ENCODE data around the gene UBE2D1. TPM values are rescaled to one million over a fixed set of nuclear protein-coding genes. Genes with fewer than 3 reads are reported as not detected.

The UBE2D1 gene
- total and polyA plus RNA-seq, 2 experiments from 2014 or later = 22.1 to 26.6 TPM

DNA sequence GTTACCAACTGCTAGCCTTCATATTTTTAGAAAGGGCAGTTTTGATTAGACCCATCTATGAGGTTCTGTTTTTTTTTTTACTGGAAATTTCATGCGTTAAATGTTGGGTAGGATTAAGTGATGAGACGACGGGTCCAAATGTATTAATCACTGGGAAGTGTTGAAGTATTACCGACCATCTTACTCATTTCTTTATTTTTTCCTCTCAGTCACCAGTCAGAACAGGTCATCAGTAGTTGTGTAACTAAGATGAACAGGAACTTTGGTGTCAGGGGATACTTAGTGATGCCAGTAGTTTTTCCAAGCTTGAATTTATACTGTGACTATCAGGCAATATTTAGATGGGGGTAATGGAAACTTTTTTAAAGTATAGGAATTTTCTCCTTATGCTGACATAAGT lies 64.6 kb downstream of the UBE2D1 start:
- H3K4me1 ChIP-seq (ENCODE audit: insufficient read depth) = no peaks in the 10 kb centered on the region
- WGBS (ENCODE audit: low lambda C conversion rate, missing lambda C conversion rate) = 96% methylated on average over 4 of the region's 4 CpGs
- no peaks in the 10 kb centered on the region for H3K27me3 ChIP-seq
- no peaks in the 10 kb centered on the region for H3K79me2 ChIP-seq
- TF ChIP-seq, protein P1, sequence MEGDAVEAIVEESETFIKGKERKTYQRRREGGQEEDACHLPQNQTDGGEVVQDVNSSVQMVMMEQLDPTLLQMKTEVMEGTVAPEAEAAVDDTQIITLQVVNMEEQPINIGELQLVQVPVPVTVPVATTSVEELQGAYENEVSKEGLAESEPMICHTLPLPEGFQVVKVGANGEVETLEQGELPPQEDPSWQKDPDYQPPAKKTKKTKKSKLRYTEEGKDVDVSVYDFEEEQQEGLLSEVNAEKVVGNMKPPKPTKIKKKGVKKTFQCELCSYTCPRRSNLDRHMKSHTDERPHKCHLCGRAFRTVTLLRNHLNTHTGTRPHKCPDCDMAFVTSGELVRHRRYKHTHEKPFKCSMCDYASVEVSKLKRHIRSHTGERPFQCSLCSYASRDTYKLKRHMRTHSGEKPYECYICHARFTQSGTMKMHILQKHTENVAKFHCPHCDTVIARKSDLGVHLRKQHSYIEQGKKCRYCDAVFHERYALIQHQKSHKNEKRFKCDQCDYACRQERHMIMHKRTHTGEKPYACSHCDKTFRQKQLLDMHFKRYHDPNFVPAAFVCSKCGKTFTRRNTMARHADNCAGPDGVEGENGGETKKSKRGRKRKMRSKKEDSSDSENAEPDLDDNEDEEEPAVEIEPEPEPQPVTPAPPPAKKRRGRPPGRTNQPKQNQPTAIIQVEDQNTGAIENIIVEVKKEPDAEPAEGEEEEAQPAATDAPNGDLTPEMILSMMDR (IDR thresholded peaks at IDR 0.05; ENCODE audit: poor library complexity) = no peak
- no peak for TF ChIP-seq EZH2 (IDR thresholded peaks at IDR 0.05; ENCODE audit: borderline replicate concordance)
- TF ChIP-seq EZH2phosphoT487 (IDR thresholded peaks at IDR 0.05; ENCODE audit: low read depth, severe bottlenecking, unreplicated experiment) = no peak
- no peak overlapping the region for H3K4me3 ChIP-seq
- no peaks in the 10 kb centered on the region for H3K36me3 ChIP-seq (replicated peaks; ENCODE audit: insufficient read depth, low read depth)
- H3K9me2 ChIP-seq (replicated peaks; ENCODE audit: insufficient read depth) = no peaks in the 10 kb centered on the region
- no peak for DNase-seq (ENCODE audit: low spot score)
- H2AFZ ChIP-seq = no peak overlapping the region
- H3K27ac ChIP-seq = no peak overlapping the region
- no peak overlapping the region for H3K4me2 ChIP-seq
- H4K20me1 ChIP-seq (ENCODE audit: insufficient read depth, poor library complexity, severe bottlenecking) = no peaks in the 10 kb centered on the region
- H3K9me3 ChIP-seq (ENCODE audit: low read depth) = no peaks in the 10 kb centered on the region

DNA sequence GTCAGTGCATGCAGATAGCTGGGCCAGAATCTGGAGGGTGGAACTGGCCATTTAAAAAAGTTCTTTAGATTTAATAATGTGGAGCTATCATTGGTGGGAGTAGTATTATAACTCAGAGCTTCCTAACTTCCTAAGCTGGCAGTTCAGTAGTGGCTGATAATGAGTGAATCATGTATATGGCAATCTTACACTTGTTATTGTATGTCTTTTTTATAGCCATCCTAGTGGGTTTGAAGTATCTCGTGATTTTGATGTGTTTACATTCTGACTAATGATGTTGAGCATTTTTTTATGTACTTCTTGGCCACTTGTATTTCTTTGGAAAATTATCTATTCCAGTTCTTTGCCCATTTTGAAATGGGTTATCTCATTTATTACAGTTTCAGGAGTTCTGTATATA lies 65.8 kb downstream of the UBE2D1 start:
- Histone ChIP-seq H3K4me3 (no peak overlapping the region), H3K9me3 (ENCODE audit: low read depth) (no peaks in the 10 kb centered on the region), H3K4me2 (no peak overlapping the region), H3K36me3 (replicated peaks; ENCODE audit: insufficient read depth, low read depth) (no peaks in the 10 kb centered on the region), H3K79me2 (no peaks in the 10 kb centered on the region), H3K9me2 (replicated peaks; ENCODE audit: insufficient read depth) (no peaks in the 10 kb centered on the region), H3K27ac (no peak overlapping the region), H3K4me1 (ENCODE audit: insufficient read depth) (no peaks in the 10 kb centered on the region), H2AFZ (no peak overlapping the region), H4K20me1 (ENCODE audit: insufficient read depth, poor library complexity, severe bottlenecking) (no peaks in the 10 kb centered on the region), H3K27me3 (no peaks in the 10 kb centered on the region)
- WGBS (ENCODE audit: low lambda C conversion rate, missing lambda C conversion rate) = 50% methylated on average over 1 of the region's 1 CpG
- TF ChIP-seq EZH2 (IDR thresholded peaks at IDR 0.05; ENCODE audit: borderline replicate concordance) (no peak), EZH2phosphoT487 (IDR thresholded peaks at IDR 0.05; ENCODE audit: low read depth, severe bottlenecking, unreplicated experiment) (no peak)
- TF ChIP-seq, protein P1 (IDR thresholded peaks at IDR 0.05; ENCODE audit: poor library complexity) = no peak
- DNase-seq (ENCODE audit: low spot score) = no peak

DNA sequence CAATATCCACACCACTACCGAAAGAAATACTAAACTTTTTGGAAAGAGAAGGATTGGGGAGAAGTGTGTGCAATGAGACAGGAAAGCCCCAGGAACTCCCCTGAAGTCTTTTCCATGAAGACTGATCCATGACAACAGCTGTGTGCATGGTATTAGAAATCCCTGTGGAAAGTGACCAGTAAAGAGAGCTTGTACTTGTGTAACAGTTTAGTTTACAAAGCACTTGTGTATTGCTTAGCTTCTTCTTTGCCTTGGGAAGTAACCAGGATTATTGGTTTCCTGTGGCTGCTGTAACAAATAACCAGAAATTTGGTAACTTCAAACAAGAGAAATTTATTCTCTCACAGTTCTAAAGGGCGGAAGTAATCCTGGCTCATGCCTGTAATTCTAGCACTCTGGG lies 69.2 kb downstream of the UBE2D1 start:
- Histone ChIP-seq H2AFZ (no peak overlapping the region), H3K27ac (no peak overlapping the region), H3K36me3 (replicated peaks; ENCODE audit: insufficient read depth, low read depth) (no peaks in the 10 kb centered on the region), H4K20me1 (ENCODE audit: insufficient read depth, poor library complexity, severe bottlenecking) (no peaks in the 10 kb centered on the region), H3K4me2 (no peak overlapping the region), H3K4me1 (ENCODE audit: insufficient read depth) (no peaks in the 10 kb centered on the region), H3K9me2 (replicated peaks; ENCODE audit: insufficient read depth) (no peaks in the 10 kb centered on the region), H3K4me3 (no peak overlapping the region), H3K27me3 (no peaks in the 10 kb centered on the region), H3K79me2 (no peaks in the 10 kb centered on the region), H3K9me3 (ENCODE audit: low read depth) (no peaks in the 10 kb centered on the region)
- 91% methylated on average over 2 of the region's 2 CpGs for WGBS (ENCODE audit: low lambda C conversion rate, missing lambda C conversion rate)
- TF ChIP-seq EZH2 (IDR thresholded peaks at IDR 0.05; ENCODE audit: borderline replicate concordance) = no peak
- TF ChIP-seq, protein P1 (IDR thresholded peaks at IDR 0.05; ENCODE audit: poor library complexity) = no peak
- no peak for TF ChIP-seq EZH2phosphoT487 (IDR thresholded peaks at IDR 0.05; ENCODE audit: low read depth, severe bottlenecking, unreplicated experiment)
- no peak for DNase-seq (ENCODE audit: low spot score)
